AG09309 (cell line): ENCODE data around the gene NOL7.

Experiments
- DNase-seq: peaks from one replicate; pipeline ENCODE4 v3.0.0-alpha.2; 2010; ENCODE audit warnings: low read depth
- H3K4me3 ChIP-seq: 2 replicates; pipeline ENCODE4 v1.5.1; 2011; ENCODE audit warnings: mild to moderate bottlenecking, low read depth, low read length, moderate library complexity; ENCODE audit not compliant: control insufficient read depth
- TF ChIP-seq, protein P1 (sequence below): IDR thresholded peaks from 2 replicates; pipeline ENCODE4 v1.5.1; 2011; ENCODE audit warnings: mild to moderate bottlenecking, low read depth, low read length, inconsistent platforms; ENCODE audit not compliant: insufficient read depth, control insufficient read depth; ENCODE audit errors: missing control alignments

NOL7 gene

DNA sequence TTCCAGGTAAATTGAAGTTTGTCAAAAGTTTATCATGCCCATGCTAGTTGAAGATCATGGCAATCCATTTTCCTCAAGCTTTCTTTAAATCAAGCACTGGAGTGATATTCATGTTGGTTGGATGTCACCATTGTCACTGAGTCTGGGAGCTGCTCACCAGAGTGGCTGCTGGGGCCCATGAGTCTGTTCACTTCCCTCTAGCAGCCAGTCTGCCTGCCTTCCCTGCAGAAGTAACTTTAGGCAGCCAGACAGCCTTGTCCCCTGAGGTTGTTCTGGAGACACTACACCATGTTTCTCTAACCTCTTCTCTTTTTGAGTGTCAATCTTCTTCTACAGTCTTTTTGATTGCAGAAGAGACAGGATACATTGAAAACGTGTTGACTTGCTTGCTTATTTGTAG, 35.2 kb upstream of the NOL7 start:
- DNase-seq, result no peak
- TF ChIP-seq, protein P1, sequence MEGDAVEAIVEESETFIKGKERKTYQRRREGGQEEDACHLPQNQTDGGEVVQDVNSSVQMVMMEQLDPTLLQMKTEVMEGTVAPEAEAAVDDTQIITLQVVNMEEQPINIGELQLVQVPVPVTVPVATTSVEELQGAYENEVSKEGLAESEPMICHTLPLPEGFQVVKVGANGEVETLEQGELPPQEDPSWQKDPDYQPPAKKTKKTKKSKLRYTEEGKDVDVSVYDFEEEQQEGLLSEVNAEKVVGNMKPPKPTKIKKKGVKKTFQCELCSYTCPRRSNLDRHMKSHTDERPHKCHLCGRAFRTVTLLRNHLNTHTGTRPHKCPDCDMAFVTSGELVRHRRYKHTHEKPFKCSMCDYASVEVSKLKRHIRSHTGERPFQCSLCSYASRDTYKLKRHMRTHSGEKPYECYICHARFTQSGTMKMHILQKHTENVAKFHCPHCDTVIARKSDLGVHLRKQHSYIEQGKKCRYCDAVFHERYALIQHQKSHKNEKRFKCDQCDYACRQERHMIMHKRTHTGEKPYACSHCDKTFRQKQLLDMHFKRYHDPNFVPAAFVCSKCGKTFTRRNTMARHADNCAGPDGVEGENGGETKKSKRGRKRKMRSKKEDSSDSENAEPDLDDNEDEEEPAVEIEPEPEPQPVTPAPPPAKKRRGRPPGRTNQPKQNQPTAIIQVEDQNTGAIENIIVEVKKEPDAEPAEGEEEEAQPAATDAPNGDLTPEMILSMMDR, result no peak
- H3K4me3 ChIP-seq, result no peak overlapping the region

DNA sequence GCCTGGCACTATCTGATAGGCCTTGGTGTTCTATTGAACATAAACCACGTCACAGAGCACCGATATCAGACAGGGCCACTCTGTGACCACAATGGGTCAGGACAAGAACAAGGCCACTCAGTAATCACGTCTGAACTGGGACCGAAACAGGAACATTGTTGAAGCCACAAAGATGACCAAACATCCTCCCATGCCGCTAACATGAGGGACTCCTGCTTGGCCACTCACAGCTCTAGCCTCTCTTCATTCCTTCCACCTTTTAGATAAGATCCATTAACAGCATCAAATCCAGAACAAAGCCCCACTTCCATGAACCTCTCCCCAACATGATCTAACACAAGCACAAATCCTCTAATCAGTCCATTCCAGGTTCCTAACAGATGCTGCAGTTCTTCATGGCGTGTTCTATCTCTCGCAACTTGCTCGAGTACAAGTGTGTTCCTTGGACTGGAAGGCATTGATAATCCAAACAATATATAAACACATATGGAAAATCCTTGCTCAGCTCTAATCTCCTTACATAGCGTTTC, 33.4 kb upstream of the NOL7 start:
- no peak for DNase-seq
- TF ChIP-seq, protein P1, result no peak
- H3K4me3 ChIP-seq, result no peak overlapping the region

DNA sequence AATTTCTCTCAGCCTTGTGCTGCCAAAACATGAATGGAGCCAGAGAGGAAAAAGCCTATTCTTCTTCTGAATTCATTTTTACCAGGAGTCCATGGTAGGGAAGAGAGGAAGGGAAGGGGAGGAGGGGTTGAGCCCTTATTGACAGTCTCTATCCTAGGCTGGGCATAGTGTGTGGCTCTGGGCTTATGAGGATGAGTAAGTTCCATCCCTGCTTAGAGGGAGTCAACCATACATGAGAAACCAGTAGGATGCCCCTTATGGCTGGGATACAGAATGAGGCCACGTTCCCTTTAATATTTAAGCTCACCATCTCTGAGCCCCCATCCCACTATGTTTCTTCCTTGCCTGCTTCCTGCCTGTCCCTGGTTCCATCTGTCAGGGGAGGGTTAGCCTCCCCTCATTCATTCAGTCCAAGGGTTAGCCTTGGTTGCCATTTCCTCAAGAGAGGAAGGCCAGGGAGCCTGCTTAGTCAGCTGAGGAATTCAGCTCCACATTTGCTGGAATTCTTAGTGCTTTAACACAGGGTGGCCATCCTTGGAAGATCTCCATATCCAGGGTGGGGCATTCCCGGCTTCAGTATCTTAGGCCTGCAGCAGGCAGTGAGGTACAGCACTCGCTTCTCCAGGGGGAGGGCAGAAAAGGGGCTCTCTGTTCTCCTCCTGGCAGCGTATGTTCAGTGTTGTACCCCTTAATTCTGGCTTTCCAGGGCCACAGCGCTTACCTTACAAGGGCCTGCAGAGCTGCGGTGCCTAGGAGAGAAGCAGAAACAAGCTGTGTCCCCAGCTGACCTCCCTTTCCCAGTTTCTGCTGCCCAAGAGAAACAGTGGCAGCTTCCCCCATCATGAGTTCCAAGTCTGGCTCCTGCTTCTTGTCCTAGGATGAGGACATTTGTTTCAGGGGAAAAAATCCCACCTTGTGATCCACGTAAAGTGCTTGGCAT, 28.3 kb upstream of the NOL7 start:
- no peak for DNase-seq
- H3K4me3 ChIP-seq, result no peak overlapping the region
- TF ChIP-seq, protein P1, result no peak

DNA sequence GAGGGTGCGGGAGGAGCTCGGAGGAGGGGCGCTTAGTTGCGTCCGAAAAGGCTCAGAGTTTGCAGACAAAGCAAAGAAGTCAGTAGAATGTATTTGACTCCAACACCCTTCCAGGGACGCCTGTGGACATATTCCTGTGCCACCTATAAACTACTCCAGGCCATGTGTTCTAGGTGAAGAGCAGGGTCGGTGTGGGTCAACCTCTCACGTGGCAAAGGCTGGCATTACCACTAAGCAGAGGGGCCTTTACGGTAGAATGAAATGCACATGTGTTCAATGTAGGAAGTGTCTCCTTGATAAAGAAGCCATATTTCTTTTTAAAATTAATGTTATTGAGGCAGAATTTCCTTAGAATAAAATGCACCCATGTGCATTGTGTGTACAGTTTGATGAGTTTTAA, 25.3 kb upstream of the NOL7 start:
- TF ChIP-seq, protein P1, result no peak
- H3K4me3 ChIP-seq, result no peak overlapping the region
- DNase-seq, result no peak

DNA sequence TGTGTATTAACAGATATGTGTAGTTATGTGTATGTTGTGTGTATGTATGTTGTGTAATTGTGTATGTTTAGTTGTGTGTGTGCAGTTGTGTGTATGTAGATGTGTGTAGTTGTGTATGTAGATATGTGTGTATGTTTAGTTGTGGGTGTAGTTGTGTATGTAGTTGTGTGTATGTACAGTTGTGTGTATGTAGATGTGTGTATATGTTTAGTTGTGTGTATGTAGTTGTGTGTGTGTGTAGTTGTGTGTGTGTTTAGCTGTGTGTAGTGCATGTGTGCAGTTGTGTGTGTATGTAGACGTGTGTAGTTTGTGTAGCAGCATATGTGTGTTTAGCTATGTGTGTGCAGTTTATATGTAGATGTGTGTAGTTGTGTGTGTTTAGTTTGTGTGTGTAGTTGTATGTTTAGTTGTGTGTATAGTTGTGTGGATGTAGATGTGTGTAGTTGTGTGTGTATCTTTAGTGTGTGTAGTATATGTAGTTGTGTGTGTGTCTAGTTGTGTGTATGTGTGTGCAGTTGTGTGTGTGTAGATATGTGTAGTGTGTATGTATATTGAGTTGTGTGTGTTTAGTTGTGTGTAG, 24.5 kb upstream of the NOL7 start:
- TF ChIP-seq, protein P1, result no peak
- DNase-seq, result no peak
- H3K4me3 ChIP-seq, result no peak overlapping the region

DNA sequence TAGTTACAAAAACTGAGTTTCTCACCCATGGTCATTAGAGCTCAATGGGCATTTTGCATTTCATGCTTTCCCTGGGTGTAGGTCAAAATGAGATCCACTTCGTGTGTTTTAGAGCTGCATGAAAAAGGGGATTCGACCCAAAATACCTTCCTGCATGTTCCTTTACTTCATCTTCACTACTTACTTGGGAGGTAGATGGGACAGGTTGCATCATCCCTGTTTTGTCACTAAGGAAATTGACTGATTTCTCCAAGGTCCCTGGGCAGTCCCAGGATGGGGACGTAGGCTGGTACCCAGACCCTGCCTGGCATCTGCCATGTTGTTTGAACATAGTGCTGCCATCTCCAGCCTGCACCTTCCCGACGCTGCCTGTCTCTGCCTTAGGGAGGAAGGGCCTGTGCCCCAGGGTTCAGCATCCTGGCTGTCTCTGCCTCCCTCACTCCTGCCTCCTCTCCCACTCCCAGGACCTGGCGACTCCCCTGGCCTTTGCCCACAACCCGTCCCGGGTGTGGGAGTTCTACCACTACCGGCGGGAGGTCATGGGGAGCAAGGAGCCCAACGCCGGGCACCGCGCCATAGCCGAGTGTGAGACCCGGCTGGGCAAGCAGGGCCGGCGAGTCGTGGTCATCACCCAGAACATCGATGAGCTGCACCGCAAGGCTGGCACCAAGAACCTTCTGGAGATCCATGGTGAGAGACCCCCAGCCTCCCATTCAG, 23.8 kb upstream of the NOL7 start:
- TF ChIP-seq, protein P1, result no peak
- no peak overlapping the region for H3K4me3 ChIP-seq
- no peak for DNase-seq
